Uterus (tissue), 4 donors: ENCODE measurements around the gene METTL5. TPM values are rescaled to one million over a fixed set of nuclear protein-coding genes. Genes with fewer than 3 reads are reported as not detected.

Experiments
- DNase-seq, 2 donors: peaks; one replicate each; pipeline ENCODE4 v3.0.0-alpha.2; 2019 to 2020
- H3K27ac ChIP-seq, 2 donors: fragments of 200-600 bp; sonication (generic); 1 replicate in 1 of 2; 2 replicates in 1 of 2; pipeline ENCODE4 v1.5.1; 2016 to 2018
- H3K27me3 ChIP-seq, 2 donors: fragments of 200-600 bp; sonication (generic); one replicate each; pipeline ENCODE4 v1.5.1; 2018 to 2019; ENCODE audit warnings: control low read depth in 1 of 2
- H3K36me3 ChIP-seq, 2 donors: fragments of 200-600 bp; sonication (generic); one replicate each; pipeline ENCODE4 v1.5.1; 2019; ENCODE audit warnings: control low read depth in 1 of 2
- H3K4me1 ChIP-seq, 2 donors: fragments of 200-600 bp; sonication (generic); one replicate each; pipeline ENCODE4 v1.5.1; 2018 to 2019; ENCODE audit warnings: control low read depth in 1 of 2
- H3K4me3 ChIP-seq, 2 donors: fragments of 200-600 bp; sonication (generic); 1 replicate in 1 of 2; 2 replicates in 1 of 2; pipeline ENCODE4 v1.5.1; 2018 to 2019; ENCODE audit warnings: mild to moderate bottlenecking in 1 of 2
- H3K9me3 ChIP-seq, 2 donors: fragments of 200-600 bp; sonication (generic); one replicate each; pipeline ENCODE4 v1.5.1; 2019; ENCODE audit warnings: control low read depth in 1 of 2
- CTCF ChIP-seq, 4 experiments: fragments of 200-600 bp in 2 of 4; fragments of 450-650 bp in 2 of 4; sonication (generic) in 2 of 4; IDR thresholded peaks; one replicate each; pipeline ENCODE4 v1.5.1; 2016 to 2019; ENCODE audit warnings: antibody characterized with exemption in 4 of 4, mild to moderate bottlenecking in 2 of 4, moderate library complexity in 1 of 4
- POLR2A ChIP-seq, 2 donors: fragments of 450-650 bp; IDR thresholded peaks; one replicate each; pipeline ENCODE4 v1.6.1; 2016; ENCODE audit warnings: antibody characterized with exemption in 2 of 2, mild to moderate bottlenecking in 1 of 2, moderate library complexity in 1 of 2
- intact Hi-C: fragments of 100-400 bp; cut with DNase I; formaldehyde crosslinking; loops from one replicate; pipeline ENCODE4 v1.15.1; 2023; ENCODE audit warnings: low total_unique reads
- total RNA-seq, 4 donors: library from RNA; depleted of rRNA in 3 of 4; stranded (reverse); fragments of >200 nt in 3 of 4; gene quantifications; one replicate each; pipeline versions ENCODE4 v1.1.0 to v1.2.4, GENCODE V29; 2014 to 2023
- donor health status: DM: yes; HTN: yes; CAD: no.

The METTL5 gene
- total RNA-seq, 4 donors from 2014 or later = 28.5 to 763 (median 38.4) TPM

- no peaks in the 10 kb centered on the region for H3K36me3 ChIP-seq
- DNase-seq = no peak
- no peak for TF ChIP-seq POLR2A (IDR thresholded peaks at IDR 0.05)
- TF ChIP-seq CTCF (IDR thresholded peaks at IDR 0.05) = no peak
- no peaks in the 10 kb centered on the region for H3K9me3 ChIP-seq
- intact Hi-C loops = no loop called here
- no peaks in the 10 kb centered on the region for H3K27me3 ChIP-seq
- no peak overlapping the region for H3K27ac ChIP-seq
- no peak overlapping the region for H3K4me3 ChIP-seq
- H3K4me1 ChIP-seq = no peaks in the 10 kb centered on the region
These were observed 21.2 kb downstream of the METTL5 start for GRCh38 chr2:169803480-169803879.

GRCh38 chr2:169798718-169799592, 25.8 kb downstream of the METTL5 start, which contains the start of gene SSB:
Gene SSB (plus strand): TSS chr2:169798871. CDS start chr2:169800961, 2,090 bp downstream.
- no peaks in the 10 kb centered on the region for H3K9me3 ChIP-seq
- H3K27me3 ChIP-seq = no peaks in the 10 kb centered on the region
- TF ChIP-seq CTCF (IDR thresholded peaks at IDR 0.05) (no peak), POLR2A (IDR thresholded peaks at IDR 0.05) (peak; percentile 61 to 81)
- H3K4me3 ChIP-seq = peak within 1 kb of the TSS; percentile 47 to 88
- peak within 1 kb of the TSS; percentile 84 to 89 for H3K27ac ChIP-seq
- no peaks in the 10 kb centered on the region for H3K4me1 ChIP-seq
- intact Hi-C loops = no loop called here
- H3K36me3 ChIP-seq = no peaks in the 10 kb centered on the region
- DNase-seq = peak; percentile 87 to 91

- TF ChIP-seq POLR2A (IDR thresholded peaks at IDR 0.05) (no peak), CTCF (IDR thresholded peaks at IDR 0.05) (no peak)
- intact Hi-C loops = no loop called here
These were observed 26.3 kb downstream of the METTL5 start for GRCh38 chr2:169798397-169798717.

GRCh38 chr2:169797601-169798000, 27.1 kb downstream of the METTL5 start:
- intact Hi-C loops = no loop called here
- Histone ChIP-seq H3K4me3 (no peak overlapping the region), H3K27me3 (no peaks in the 10 kb centered on the region), H3K27ac (no peak overlapping the region), H3K4me1 (no peaks in the 10 kb centered on the region), H3K36me3 (no peaks in the 10 kb centered on the region), H3K9me3 (no peaks in the 10 kb centered on the region)
- no peak for DNase-seq
- no peak for TF ChIP-seq POLR2A (IDR thresholded peaks at IDR 0.05)
- TF ChIP-seq CTCF (IDR thresholded peaks at IDR 0.05) = no peak

More at GRCh38 chr2:169798397-169798717, 26.3 kb downstream of the METTL5 start:
- no peak for DNase-seq
- no peaks in the 10 kb centered on the region for H3K36me3 ChIP-seq
- no peaks in the 10 kb centered on the region for H3K9me3 ChIP-seq
- H3K27me3 ChIP-seq = no peaks in the 10 kb centered on the region
- H3K4me1 ChIP-seq = no peaks in the 10 kb centered on the region
- peak overlapping the region; percentile 47 to 88 for H3K4me3 ChIP-seq
- peak overlapping the region; percentile 84 to 89 for H3K27ac ChIP-seq

GRCh38 chr2:169796441-169796840, 28.3 kb downstream of the METTL5 start:
- intact Hi-C loops = no loop called here
- Histone ChIP-seq H3K4me1 (no peaks in the 10 kb centered on the region), H3K9me3 (no peaks in the 10 kb centered on the region), H3K4me3 (no peak overlapping the region), H3K27ac (no peak overlapping the region), H3K27me3 (no peaks in the 10 kb centered on the region), H3K36me3 (no peaks in the 10 kb centered on the region)
- no peak for DNase-seq
- TF ChIP-seq POLR2A (IDR thresholded peaks at IDR 0.05) (no peak), CTCF (IDR thresholded peaks at IDR 0.05) (no peak)
